ENCODE measurements around the gene ZNF710. TPM values are rescaled to one million over a fixed set of nuclear protein-coding genes. Genes with fewer than 3 reads are reported as not detected.
A peak's percentile ranks its signal among the peaks of the same experiment; 100 is the strongest.

ZNF710 gene
- total RNA-seq, 1 experiment from 2014 or later: 40.7 TPM

DNA sequence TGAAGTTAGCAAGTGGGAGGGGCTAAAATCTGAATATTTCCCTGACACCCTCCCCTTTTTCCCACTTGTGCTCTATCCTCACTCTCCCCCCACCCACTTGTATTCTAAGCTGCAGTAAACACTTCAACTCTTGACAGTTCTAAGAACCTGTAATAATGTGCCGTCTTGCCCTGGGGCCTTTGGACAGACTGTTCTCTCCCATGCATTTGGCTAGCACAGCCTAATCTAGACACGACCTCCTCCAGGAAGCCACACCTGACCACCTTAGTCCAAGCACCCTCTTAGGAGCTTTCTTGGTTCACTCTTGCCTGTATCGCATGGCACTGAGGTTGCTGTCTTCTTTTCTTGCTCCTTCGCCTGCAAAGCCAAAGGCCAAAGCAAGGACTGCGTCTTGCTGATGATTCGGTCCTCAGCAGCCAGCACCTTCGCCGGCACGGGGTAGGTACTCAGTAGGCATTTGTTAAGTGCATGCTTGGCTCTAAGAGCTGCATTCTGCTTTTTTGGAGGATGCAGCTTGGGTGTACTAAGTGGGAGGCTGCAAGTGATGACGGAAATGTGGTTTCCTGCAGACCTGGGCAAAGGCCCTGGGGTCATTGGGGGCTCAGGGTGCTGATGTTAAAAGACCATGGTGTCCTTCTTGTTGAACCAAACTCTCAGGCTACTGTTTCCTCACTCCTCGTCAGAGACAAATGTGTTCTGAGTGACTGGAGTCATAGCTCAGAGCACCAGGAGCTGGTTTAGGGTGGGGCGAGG lies 2.0 kb upstream of the ZNF710 start:
- Mint-ChIP-seq H3K9me3 (no peaks in the 10 kb centered on the region; a peak in 1 of 5 replicates), H3K4me1 (peaks cover 27 to 34% of the 10 kb centered on the region in 2 experiments)

More for the DNA sequence above, 2.0 kb upstream of the ZNF710 start:
- Mint-ChIP-seq H3K36me3 (ENCODE audit: insufficient read depth in 1 of 3, low read depth in 3 of 3) (peaks cover 3 to 5% (median 4%) of the 10 kb centered on the region in 3 experiments; a peak in 5 of 7 replicates), H3K27me3 (ENCODE audit: low read depth) (peaks cover 7% of the 10 kb centered on the region), H3K27ac (peak overlapping the region; percentile 18 to 82 (median 19); a peak in 3 of 7 replicates), H3K4me3 (peak overlapping the region; percentile 74 to 82)
- no peak overlapping the region for H4K8ac ChIP-seq (replicated peaks; ENCODE audit: insufficient read length, low read depth, low read length)
- no peak overlapping the region for H3K27ac ChIP-seq (ENCODE audit: insufficient read length, low read depth, low read length)
- H3K9ac ChIP-seq (ENCODE audit: extremely low read depth, insufficient read length, low read length): no peak overlapping the region
- no peak overlapping the region for H2BK20ac ChIP-seq (ENCODE audit: low read depth, low read length, poor library complexity, severe bottlenecking)
- no peak overlapping the region for H2BK120ac ChIP-seq (ENCODE audit: low read depth, low read length, poor library complexity, severe bottlenecking)
- no peak overlapping the region for H4K5ac ChIP-seq (ENCODE audit: insufficient read length, low read depth, low read length)
- H2BK12ac ChIP-seq (ENCODE audit: insufficient read length, low read depth, low read length): no peak overlapping the region
- no peaks in the 10 kb centered on the region; the same call in 1 of the 2 replicates for H3K79me2 ChIP-seq (ENCODE audit: insufficient read depth, low read length)
- no peaks in the 10 kb centered on the region; the same call in 1 of the 2 replicates for H3K27me3 ChIP-seq (ENCODE audit: insufficient read depth, low read length)
- no peak overlapping the region for H3K4ac ChIP-seq (ENCODE audit: low read depth, low read length)
- H3K18ac ChIP-seq (ENCODE audit: insufficient read length, low read depth, low read length): no peak overlapping the region
- H3K23me2 ChIP-seq (ENCODE audit: insufficient read length, low read depth, low read length, poor library complexity, severe bottlenecking): peaks cover 15% of the 10 kb centered on the region
- H3K4me2 ChIP-seq (ENCODE audit: insufficient read depth, insufficient read length, low read length): peak overlapping the region; percentile 78
- no peaks in the 10 kb centered on the region for H3K9me3 ChIP-seq (ENCODE audit: control insufficient read depth, low read depth, low read length)
- H2AK5ac ChIP-seq (ENCODE audit: insufficient read length, low read length): no peak overlapping the region
- TF ChIP-seq, protein P1, sequence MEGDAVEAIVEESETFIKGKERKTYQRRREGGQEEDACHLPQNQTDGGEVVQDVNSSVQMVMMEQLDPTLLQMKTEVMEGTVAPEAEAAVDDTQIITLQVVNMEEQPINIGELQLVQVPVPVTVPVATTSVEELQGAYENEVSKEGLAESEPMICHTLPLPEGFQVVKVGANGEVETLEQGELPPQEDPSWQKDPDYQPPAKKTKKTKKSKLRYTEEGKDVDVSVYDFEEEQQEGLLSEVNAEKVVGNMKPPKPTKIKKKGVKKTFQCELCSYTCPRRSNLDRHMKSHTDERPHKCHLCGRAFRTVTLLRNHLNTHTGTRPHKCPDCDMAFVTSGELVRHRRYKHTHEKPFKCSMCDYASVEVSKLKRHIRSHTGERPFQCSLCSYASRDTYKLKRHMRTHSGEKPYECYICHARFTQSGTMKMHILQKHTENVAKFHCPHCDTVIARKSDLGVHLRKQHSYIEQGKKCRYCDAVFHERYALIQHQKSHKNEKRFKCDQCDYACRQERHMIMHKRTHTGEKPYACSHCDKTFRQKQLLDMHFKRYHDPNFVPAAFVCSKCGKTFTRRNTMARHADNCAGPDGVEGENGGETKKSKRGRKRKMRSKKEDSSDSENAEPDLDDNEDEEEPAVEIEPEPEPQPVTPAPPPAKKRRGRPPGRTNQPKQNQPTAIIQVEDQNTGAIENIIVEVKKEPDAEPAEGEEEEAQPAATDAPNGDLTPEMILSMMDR (conservative IDR thresholded peaks at IDR 0.05): no peak
- no CpG with 5 or more reads among the region's 12 CpGs for WGBS (ENCODE audit: extremely low coverage, insufficient read length, low lambda C conversion rate)
- H3K79me1 ChIP-seq (ENCODE audit: insufficient read depth, low read depth, low read length, poor library complexity, severe bottlenecking): no peaks in the 10 kb centered on the region
- H2BK5ac ChIP-seq (ENCODE audit: insufficient read length, low read length): no peak overlapping the region
- H3T11ph ChIP-seq (ENCODE audit: low read length): no peak overlapping the region
- no peak overlapping the region for H3K14ac ChIP-seq (ENCODE audit: insufficient read depth, low read length)
- no peak overlapping the region for H2BK15ac ChIP-seq (ENCODE audit: low read depth, low read length)
- no peak overlapping the region for H3K23ac ChIP-seq (ENCODE audit: insufficient read length, low read depth, low read length)
- H3K4me1 ChIP-seq (ENCODE audit: insufficient read depth, low read length): no peaks in the 10 kb centered on the region
- H3K56ac ChIP-seq (ENCODE audit: insufficient read length, low read depth, low read length): no peak overlapping the region
- H4K20me1 ChIP-seq (ENCODE audit: control insufficient read depth, insufficient read depth, insufficient read length): no peaks in the 10 kb centered on the region
- H2AFZ ChIP-seq (ENCODE audit: low read length): no peak overlapping the region
- no peak overlapping the region for H4K91ac ChIP-seq (ENCODE audit: insufficient read length, low read depth, low read length)
- no peak for DNase-seq
